Hematopoietic multipotent progenitor cell (in vitro differentiated cells): Measurements from ENCODE around the gene DNAAF5. TPM values are rescaled to one million over a fixed set of nuclear protein-coding genes. Genes with fewer than 3 reads are reported as not detected.
"Not testable (repeated sequence)": the region's sequence is repeated elsewhere in the genome, so short reads cannot be mapped to it uniquely, and the experiment has no call there.

Experiments
- DNase-seq, 3 donors: peaks; one replicate each; pipeline ENCODE4 v3.0.0-alpha.2; 2011 to 2015; ENCODE audit warnings: low read depth in 2 of 3, low spot score in 2 of 3
- total RNA-seq: library from RNA; depleted of rRNA; stranded (reverse); fragments of >200 nt; gene quantifications from one replicate; pipeline ENCODE4 v1.2.3, GENCODE V29; 2012

The DNAAF5 gene
- total RNA-seq, 1 donor: 46.0 TPM

- DNase-seq: no peak
Observed at GRCh38 chr7:780081-780480, 53.6 kb downstream of the DNAAF5 start.

GRCh38 chr7:780516-780915, 54.0 kb downstream of the DNAAF5 start:
- DNase-seq: no peak

GRCh38 chr7:781186-781849, 54.8 kb downstream of the DNAAF5 start:
- no peak for DNase-seq

GRCh38 chr7:781936-782529, 55.5 kb downstream of the DNAAF5 start:
- DNase-seq: no peak

- no peak for DNase-seq
Observed at GRCh38 chr7:782718-783449, 56.4 kb downstream of the DNAAF5 start.

- no peak for DNase-seq
Observed at GRCh38 chr7:783556-784490, 57.3 kb downstream of the DNAAF5 start.

GRCh38 chr7:784971-785370, 58.5 kb downstream of the DNAAF5 start:
- DNase-seq: no peak

- DNase-seq: no peak
Observed at GRCh38 chr7:785416-785815, 58.9 kb downstream of the DNAAF5 start.

GRCh38 chr7:786472-787255, 60.2 kb downstream of the DNAAF5 start:
- peak; percentile 39 to 71 (median 56) for DNase-seq

GRCh38 chr7:787332-788240, 61.1 kb downstream of the DNAAF5 start:
- no peak for DNase-seq

GRCh38 chr7:791519-791918, 65.0 kb downstream of the DNAAF5 start:
- no peak for DNase-seq

- DNase-seq: no peak
Observed at GRCh38 chr7:794207-794606, 67.7 kb downstream of the DNAAF5 start.

GRCh38 chr7:794671-795329, 68.3 kb downstream of the DNAAF5 start:
- DNase-seq: no peak

GRCh38 chr7:796434-797169, 70.1 kb downstream of the DNAAF5 start:
- not testable (repeated sequence) for DNase-seq

GRCh38 chr7:798921-799470, 72.5 kb downstream of the DNAAF5 start:
- DNase-seq: no peak

GRCh38 chr7:800692-801091, 74.2 kb downstream of the DNAAF5 start:
- no peak for DNase-seq

- DNase-seq: not testable (repeated sequence)
Observed at GRCh38 chr7:801351-801750, 74.9 kb downstream of the DNAAF5 start.
